ENCODE data around the gene NBEA. TPM values are rescaled to one million over a fixed set of nuclear protein-coding genes. Genes with fewer than 3 reads are reported as not detected.

Gene NBEA
- total and polyA plus RNA-seq, 2 experiments from 2014 or later: 9.1 to 29.1 TPM

DNA sequence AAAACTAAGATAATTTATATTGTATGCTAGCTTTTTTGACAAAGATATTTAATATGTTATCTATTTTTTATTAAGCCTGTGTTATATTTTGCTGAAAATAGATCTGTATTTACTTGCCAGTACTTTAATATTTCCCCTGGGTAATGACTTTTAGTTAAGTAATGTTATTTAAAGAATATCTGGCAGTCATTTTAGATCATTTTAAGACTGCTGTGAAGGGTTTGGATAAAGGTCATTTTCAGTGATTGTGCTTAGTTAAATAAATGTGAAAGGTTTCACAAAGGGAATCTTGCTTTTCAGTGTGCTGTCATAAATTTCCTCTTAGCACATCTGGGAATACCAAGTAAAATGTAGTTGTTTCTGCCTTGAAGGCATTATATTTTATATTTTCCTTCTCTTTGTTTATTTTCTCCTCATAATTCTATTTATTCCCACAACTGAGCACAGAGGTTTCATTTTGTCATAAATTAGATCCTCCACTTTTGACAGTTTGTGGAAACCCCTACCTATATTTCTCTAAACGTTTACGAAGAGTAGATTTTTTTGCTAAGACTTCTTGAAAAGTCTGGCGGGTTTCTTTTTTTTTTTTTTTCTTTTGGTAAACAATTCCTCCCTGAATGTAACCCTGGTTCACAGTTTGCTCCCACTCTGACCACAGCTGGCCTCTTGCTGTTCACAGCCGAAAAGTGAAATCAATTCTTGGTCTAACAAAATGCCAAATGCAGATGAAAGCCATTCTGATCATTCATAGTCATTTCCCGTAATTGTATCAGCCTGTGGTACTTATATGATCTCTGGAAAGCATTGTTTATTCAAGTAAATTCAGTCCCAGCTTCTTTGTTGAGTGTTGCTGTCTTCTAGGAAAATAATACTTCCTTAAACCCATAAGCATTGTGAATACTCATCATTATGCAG, 446.6 kb downstream of the NBEA start (continued):
- TF ChIP-seq, protein P1, sequence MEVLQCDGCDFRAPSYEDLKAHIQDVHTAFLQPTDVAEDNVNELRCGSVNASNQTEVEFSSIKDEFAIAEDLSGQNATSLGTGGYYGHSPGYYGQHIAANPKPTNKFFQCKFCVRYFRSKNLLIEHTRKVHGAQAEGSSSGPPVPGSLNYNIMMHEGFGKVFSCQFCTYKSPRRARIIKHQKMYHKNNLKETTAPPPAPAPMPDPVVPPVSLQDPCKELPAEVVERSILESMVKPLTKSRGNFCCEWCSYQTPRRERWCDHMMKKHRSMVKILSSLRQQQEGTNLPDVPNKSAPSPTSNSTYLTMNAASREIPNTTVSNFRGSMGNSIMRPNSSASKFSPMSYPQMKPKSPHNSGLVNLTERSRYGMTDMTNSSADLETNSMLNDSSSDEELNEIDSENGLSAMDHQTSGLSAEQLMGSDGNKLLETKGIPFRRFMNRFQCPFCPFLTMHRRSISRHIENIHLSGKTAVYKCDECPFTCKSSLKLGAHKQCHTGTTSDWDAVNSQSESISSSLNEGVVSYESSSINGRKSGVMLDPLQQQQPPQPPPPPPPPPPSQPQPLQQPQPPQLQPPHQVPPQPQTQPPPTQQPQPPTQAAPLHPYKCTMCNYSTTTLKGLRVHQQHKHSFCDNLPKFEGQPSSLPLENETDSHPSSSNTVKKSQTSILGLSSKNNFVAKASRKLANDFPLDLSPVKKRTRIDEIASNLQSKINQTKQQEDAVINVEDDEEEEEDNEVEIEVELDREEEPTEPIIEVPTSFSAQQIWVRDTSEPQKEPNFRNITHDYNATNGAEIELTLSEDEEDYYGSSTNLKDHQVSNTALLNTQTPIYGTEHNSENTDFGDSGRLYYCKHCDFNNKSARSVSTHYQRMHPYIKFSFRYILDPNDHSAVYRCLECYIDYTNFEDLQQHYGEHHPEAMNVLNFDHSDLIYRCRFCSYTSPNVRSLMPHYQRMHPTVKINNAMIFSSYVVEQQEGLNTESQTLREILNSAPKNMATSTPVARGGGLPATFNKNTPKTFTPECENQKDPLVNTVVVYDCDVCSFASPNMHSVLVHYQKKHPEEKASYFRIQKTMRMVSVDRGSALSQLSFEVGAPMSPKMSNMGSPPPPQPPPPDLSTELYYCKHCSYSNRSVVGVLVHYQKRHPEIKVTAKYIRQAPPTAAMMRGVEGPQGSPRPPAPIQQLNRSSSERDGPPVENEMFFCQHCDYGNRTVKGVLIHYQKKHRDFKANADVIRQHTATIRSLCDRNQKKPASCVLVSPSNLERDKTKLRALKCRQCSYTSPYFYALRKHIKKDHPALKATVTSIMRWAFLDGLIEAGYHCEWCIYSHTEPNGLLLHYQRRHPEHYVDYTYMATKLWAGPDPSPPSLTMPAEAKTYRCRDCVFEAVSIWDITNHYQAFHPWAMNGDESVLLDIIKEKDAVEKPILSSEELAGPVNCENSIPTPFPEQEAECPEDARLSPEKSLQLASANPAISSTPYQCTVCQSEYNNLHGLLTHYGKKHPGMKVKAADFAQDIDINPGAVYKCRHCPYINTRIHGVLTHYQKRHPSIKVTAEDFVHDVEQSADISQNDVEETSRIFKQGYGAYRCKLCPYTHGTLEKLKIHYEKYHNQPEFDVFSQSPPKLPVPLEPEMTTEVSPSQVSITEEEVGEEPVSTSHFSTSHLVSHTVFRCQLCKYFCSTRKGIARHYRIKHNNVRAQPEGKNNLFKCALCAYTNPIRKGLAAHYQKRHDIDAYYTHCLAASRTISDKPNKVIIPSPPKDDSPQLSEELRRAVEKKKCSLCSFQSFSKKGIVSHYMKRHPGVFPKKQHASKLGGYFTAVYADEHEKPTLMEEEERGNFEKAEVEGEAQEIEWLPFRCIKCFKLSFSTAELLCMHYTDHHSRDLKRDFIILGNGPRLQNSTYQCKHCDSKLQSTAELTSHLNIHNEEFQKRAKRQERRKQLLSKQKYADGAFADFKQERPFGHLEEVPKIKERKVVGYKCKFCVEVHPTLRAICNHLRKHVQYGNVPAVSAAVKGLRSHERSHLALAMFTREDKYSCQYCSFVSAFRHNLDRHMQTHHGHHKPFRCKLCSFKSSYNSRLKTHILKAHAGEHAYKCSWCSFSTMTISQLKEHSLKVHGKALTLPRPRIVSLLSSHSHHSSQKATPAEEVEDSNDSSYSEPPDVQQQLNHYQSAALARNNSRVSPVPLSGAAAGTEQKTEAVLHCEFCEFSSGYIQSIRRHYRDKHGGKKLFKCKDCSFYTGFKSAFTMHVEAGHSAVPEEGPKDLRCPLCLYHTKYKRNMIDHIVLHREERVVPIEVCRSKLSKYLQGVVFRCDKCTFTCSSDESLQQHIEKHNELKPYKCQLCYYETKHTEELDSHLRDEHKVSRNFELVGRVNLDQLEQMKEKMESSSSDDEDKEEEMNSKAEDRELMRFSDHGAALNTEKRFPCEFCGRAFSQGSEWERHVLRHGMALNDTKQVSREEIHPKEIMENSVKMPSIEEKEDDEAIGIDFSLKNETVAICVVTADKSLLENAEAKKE (CRISPR knock-in tag; IDR thresholded peaks at IDR 0.05): no peak

DNA sequence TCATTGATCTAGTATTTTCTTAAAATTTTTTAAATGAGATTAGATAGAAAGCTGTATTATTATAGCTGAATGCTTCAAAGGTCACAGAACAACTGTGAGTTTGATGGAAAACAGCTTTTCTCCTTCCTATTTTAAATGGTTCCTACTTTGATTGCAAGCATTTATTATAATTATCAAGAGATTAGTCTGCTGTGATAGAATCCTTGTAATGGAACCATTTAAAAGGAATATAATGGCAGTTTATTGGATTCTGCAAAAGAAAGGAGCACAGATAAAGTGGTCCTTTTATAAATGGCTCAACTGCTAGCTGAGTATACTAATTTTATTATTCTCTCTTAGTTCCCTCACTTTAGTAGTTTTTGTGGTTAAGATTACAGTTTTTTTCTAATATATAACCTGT, 447.5 kb downstream of the NBEA start:
- DNase-seq (ENCODE audit: low spot score) (no peak), ATAC-seq (no peak)
- no peaks in the 10 kb centered on the region for H4K20me1 ChIP-seq (replicated peaks; ENCODE audit: insufficient read depth)
- no peak overlapping the region for H3K4me2 ChIP-seq
- H3K79me2 ChIP-seq (replicated peaks; ENCODE audit: insufficient read depth): no peaks in the 10 kb centered on the region
- no peaks in the 10 kb centered on the region for H3K9me2 ChIP-seq (ENCODE audit: insufficient read depth)
- no peaks in the 10 kb centered on the region for H3K27me3 ChIP-seq (ENCODE audit: insufficient read depth)
- Mint-ChIP-seq H3K36me3 (ENCODE audit: low read depth) (no peaks in the 10 kb centered on the region), H3K4me1 (peaks cover 15% of the 10 kb centered on the region), H3K27ac (no peak overlapping the region), H3K4me3 (no peak overlapping the region), H3K9me3 (no peaks in the 10 kb centered on the region), H3K27me3 (ENCODE audit: insufficient read depth, low read depth, poor library complexity) (peaks cover 2% of the 10 kb centered on the region)
- no peak overlapping the region for H2AFZ ChIP-seq
- no peaks in the 10 kb centered on the region for H3F3A ChIP-seq (replicated peaks; ENCODE audit: low read depth)
- H3K36me3 ChIP-seq (ENCODE audit: insufficient read depth): no peaks in the 10 kb centered on the region
- TF ChIP-seq, protein P1 (CRISPR knock-in tag; IDR thresholded peaks at IDR 0.05): no peak
- no peak for TF ChIP-seq NANOG (IDR thresholded peaks at IDR 0.05; ENCODE audit: borderline replicate concordance)
- H3K4me1 ChIP-seq (ENCODE audit: insufficient read depth): peaks cover 5% of the 10 kb centered on the region; the same call in 1 of the 2 replicates
- H3K4me3 ChIP-seq: no peak overlapping the region
- no peak overlapping the region for H3K27ac ChIP-seq (ENCODE audit: low read depth)

Measured in GM23338 (cell line).